K562 (cell line): ENCODE data around the gene GDF11. TPM values are rescaled to one million over a fixed set of nuclear protein-coding genes. Genes with fewer than 3 reads are reported as not detected.

Experiments
- FOXP1 ChIP-seq: sonication (generic); formaldehyde crosslinking; IDR thresholded peaks from 2 replicates; pipeline ENCODE4 v1.8.0; 2022; ENCODE audit warnings: mild to moderate bottlenecking, missing genetic modification reagents
- HDAC1 ChIP-seq, 2 experiments: fragments of 450-650 bp; IDR thresholded peaks; 2 replicates each; pipeline ENCODE4 v1.6.1; 2016 to 2017; ENCODE audit warnings: inconsistent platforms in 1 of 2, mild to moderate bottlenecking in 1 of 2, moderate library complexity in 1 of 2
- HNRNPL ChIP-seq: fragments of 200-400 bp; formaldehyde crosslinking; IDR thresholded peaks from 2 replicates; pipeline ENCODE4 v1.6.1; 2017; ENCODE audit warnings: low read depth, mild to moderate bottlenecking, low read length
- PHTF2 ChIP-seq: fragments of 250-450 bp; sonication (Bioruptor Pico); IDR thresholded peaks from 2 replicates; pipeline ENCODE4 v1.5.0; 2021; ENCODE audit warnings: mild to moderate bottlenecking
- RBM39 ChIP-seq: fragments of 200-400 bp; formaldehyde crosslinking; optimal IDR thresholded peaks from 2 replicates; pipeline ENCODE3; 2018; ENCODE audit warnings: low read depth, low read length
- SMARCA4 ChIP-seq: fragments of 450-650 bp; IDR thresholded peaks from 2 replicates; pipeline ENCODE4 v1.6.1; 2016
- ZC3H11A ChIP-seq: IDR thresholded peaks from 2 replicates; pipeline ENCODE4 v1.6.1; 2012; ENCODE audit warnings: low read depth, low read length, improper control_type of control experiment
- polyA plus RNA-seq, 8 experiments: library from polyadenylated mRNA; depleted of rRNA in 4 of 8; stranded (reverse) in 5 of 8; unstranded in 3 of 8; fragments of >200 nt; fragmentation: Nextera tagmentation in 2 of 8; fragmentation: Illumina TruSeq in 1 of 8; extraction: Ambion mirVana in 2 of 8; extraction: Trizol in 1 of 8; gene quantifications; 2 replicates each; pipeline versions ENCODE4 v1.2.1 to v1.2.3, GENCODE V29; 2011 to 2014; ENCODE audit warnings: inconsistent platforms in 1 of 8, missing spikeins in 1 of 8
- total RNA-seq, 7 experiments: library from RNA; depleted of rRNA in 6 of 7; stranded (reverse); fragments of >200 nt in 6 of 7; fragmentation: Illumina TruSeq in 2 of 7; extraction: Trizol in 2 of 7; gene quantifications; 2 replicates each; pipeline versions ENCODE4 v1.2.1 to v1.2.3, GENCODE V29; 2011 to 2021; ENCODE audit warnings: low replicate concordance in 1 of 7
- TF ChIP-seq, protein P1 (sequence below), 2 experiments: IDR thresholded peaks in 1 of 2; conservative IDR thresholded peaks in 1 of 2; 2 replicates each; pipeline ENCODE4 v1.6.1; 2016; ENCODE audit warnings: low read depth in 2 of 2, mild to moderate bottlenecking in 1 of 2, missing compliant biosample characterization in 1 of 2, missing genetic modification characterization in 1 of 2, moderate library complexity in 1 of 2
- TF ChIP-seq, protein P2 (sequence below): fragments of 450-650 bp; formaldehyde crosslinking; IDR thresholded peaks from 2 replicates; pipeline ENCODE4 v1.4.0; 2020; ENCODE audit warnings: mild to moderate bottlenecking, moderate library complexity
- TF ChIP-seq, protein P3 (sequence below): fragments of 450-650 bp; formaldehyde crosslinking; conservative IDR thresholded peaks from 2 replicates; pipeline ENCODE4 v1.4.0; 2022; ENCODE audit warnings: mild to moderate bottlenecking, missing genetic modification characterization
- TF ChIP-seq, protein P4 (sequence below), 2 experiments: fragments of 450-650 bp; formaldehyde crosslinking in 1 of 2; IDR thresholded peaks; 2 replicates each; pipeline versions ENCODE4 v1.4.0 to v1.6.1; 2014 to 2020; ENCODE audit warnings: mild to moderate bottlenecking in 2 of 2, borderline replicate concordance in 1 of 2, low read depth in 1 of 2
- TF ChIP-seq, protein P5 (sequence below), 2 experiments: fragments of 450-650 bp in 1 of 2; sonication (generic) in 1 of 2; formaldehyde crosslinking; conservative IDR thresholded peaks; 2 replicates each; pipeline versions ENCODE4 v1.4.0 to v1.8.1; 2020 to 2022; ENCODE audit warnings: mild to moderate bottlenecking in 1 of 2, missing genetic modification reagents in 1 of 2

GDF11 gene
- total and polyA plus RNA-seq, 9 of the 15 experiments (the other 6 are each of a cell fraction or from before 2014, with no cell fraction given), result 1.4 to 15.7 (median 4.8) TPM

DNA sequence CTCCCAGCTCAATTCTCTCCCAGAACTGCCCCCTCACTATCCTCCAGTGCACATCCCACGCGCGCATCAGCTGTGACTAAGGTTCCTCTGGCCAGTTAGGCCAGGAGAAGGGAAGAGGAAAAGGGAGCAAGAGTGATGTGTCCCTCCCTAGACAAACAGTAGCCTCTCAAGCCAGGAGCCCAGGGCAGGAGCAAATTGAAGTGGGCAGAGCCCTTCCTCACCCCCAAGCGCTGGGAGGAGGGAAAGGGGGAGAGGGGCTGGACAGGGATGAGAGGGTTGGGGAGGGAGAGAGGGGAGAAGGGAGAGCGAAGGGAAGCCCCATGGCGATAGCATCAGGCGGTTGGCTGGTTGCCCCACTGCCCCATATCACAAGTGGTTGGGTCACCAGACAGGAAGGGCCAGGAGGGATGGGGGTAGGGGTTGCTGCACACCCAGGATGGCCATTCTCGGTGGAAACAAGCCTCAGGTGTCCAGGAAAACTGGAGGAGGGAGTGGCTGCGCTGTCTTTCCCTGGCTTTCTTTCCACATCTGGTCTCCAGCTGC, 15.2 kb upstream of the GDF11 start (continued):
- TF ChIP-seq, protein P1, sequence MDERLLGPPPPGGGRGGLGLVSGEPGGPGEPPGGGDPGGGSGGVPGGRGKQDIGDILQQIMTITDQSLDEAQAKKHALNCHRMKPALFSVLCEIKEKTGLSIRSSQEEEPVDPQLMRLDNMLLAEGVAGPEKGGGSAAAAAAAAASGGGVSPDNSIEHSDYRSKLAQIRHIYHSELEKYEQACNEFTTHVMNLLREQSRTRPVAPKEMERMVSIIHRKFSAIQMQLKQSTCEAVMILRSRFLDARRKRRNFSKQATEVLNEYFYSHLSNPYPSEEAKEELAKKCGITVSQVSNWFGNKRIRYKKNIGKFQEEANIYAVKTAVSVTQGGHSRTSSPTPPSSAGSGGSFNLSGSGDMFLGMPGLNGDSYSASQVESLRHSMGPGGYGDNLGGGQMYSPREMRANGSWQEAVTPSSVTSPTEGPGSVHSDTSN (CRISPR knock-in tag; IDR thresholded peaks at IDR 0.05; ENCODE audit: low read depth), result no peak
- TF ChIP-seq, protein P1 (tag; conservative IDR thresholded peaks at IDR 0.05; ENCODE audit: low read depth), result no peak
- TF ChIP-seq SMARCA4, result peak; percentile 69
- no peak for TF ChIP-seq HNRNPL
- TF ChIP-seq, protein P2, sequence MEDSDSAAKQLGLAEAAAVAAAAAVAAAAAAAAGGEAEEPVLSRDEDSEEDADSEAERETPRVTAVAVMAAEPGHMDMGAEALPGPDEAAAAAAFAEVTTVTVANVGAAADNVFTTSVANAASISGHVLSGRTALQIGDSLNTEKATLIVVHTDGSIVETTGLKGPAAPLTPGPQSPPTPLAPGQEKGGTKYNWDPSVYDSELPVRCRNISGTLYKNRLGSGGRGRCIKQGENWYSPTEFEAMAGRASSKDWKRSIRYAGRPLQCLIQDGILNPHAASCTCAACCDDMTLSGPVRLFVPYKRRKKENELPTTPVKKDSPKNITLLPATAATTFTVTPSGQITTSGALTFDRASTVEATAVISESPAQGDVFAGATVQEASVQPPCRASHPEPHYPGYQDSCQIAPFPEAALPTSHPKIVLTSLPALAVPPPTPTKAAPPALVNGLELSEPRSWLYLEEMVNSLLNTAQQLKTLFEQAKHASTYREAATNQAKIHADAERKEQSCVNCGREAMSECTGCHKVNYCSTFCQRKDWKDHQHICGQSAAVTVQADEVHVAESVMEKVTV, result no peak
- no peak for TF ChIP-seq PHTF2 (CRISPR knock-in tag)
- TF ChIP-seq, protein P3, sequence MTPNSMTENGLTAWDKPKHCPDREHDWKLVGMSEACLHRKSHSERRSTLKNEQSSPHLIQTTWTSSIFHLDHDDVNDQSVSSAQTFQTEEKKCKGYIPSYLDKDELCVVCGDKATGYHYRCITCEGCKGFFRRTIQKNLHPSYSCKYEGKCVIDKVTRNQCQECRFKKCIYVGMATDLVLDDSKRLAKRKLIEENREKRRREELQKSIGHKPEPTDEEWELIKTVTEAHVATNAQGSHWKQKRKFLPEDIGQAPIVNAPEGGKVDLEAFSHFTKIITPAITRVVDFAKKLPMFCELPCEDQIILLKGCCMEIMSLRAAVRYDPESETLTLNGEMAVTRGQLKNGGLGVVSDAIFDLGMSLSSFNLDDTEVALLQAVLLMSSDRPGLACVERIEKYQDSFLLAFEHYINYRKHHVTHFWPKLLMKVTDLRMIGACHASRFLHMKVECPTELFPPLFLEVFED (CRISPR knock-in tag), result 0 out of 2 replicates have a peak, but pooled peaks have one; percentile 65
- TF ChIP-seq FOXP1, result no peak
- peak in 1 of 2 experiments; percentile 77; a peak in 1 of 4 replicates for TF ChIP-seq HDAC1 (IDR thresholded peaks at IDR 0.05)
- TF ChIP-seq RBM39, result no peak
- TF ChIP-seq, protein P4, sequence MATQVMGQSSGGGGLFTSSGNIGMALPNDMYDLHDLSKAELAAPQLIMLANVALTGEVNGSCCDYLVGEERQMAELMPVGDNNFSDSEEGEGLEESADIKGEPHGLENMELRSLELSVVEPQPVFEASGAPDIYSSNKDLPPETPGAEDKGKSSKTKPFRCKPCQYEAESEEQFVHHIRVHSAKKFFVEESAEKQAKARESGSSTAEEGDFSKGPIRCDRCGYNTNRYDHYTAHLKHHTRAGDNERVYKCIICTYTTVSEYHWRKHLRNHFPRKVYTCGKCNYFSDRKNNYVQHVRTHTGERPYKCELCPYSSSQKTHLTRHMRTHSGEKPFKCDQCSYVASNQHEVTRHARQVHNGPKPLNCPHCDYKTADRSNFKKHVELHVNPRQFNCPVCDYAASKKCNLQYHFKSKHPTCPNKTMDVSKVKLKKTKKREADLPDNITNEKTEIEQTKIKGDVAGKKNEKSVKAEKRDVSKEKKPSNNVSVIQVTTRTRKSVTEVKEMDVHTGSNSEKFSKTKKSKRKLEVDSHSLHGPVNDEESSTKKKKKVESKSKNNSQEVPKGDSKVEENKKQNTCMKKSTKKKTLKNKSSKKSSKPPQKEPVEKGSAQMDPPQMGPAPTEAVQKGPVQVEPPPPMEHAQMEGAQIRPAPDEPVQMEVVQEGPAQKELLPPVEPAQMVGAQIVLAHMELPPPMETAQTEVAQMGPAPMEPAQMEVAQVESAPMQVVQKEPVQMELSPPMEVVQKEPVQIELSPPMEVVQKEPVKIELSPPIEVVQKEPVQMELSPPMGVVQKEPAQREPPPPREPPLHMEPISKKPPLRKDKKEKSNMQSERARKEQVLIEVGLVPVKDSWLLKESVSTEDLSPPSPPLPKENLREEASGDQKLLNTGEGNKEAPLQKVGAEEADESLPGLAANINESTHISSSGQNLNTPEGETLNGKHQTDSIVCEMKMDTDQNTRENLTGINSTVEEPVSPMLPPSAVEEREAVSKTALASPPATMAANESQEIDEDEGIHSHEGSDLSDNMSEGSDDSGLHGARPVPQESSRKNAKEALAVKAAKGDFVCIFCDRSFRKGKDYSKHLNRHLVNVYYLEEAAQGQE (IDR thresholded peaks at IDR 0.05; ENCODE audit: borderline replicate concordance), result no peak
- TF ChIP-seq, protein P4 (CRISPR knock-in tag; IDR thresholded peaks at IDR 0.05; ENCODE audit: low read depth), result no peak
- TF ChIP-seq ZC3H11A, result no peak
- TF ChIP-seq, protein P5, sequence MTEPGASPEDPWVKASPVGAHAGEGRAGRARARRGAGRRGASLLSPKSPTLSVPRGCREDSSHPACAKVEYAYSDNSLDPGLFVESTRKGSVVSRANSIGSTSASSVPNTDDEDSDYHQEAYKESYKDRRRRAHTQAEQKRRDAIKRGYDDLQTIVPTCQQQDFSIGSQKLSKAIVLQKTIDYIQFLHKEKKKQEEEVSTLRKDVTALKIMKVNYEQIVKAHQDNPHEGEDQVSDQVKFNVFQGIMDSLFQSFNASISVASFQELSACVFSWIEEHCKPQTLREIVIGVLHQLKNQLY (CRISPR knock-in tag; conservative IDR thresholded peaks at IDR 0.05), result no peak
